ENCODE results near the gene FAM163B. TPM values are rescaled to one million over a fixed set of nuclear protein-coding genes. Genes with fewer than 3 reads are reported as not detected.

The FAM163B gene
- total and polyA plus RNA-seq, 8 donors, result 0.23 to 2.7 (median 1.7) TPM; not detected in 1

DNA sequence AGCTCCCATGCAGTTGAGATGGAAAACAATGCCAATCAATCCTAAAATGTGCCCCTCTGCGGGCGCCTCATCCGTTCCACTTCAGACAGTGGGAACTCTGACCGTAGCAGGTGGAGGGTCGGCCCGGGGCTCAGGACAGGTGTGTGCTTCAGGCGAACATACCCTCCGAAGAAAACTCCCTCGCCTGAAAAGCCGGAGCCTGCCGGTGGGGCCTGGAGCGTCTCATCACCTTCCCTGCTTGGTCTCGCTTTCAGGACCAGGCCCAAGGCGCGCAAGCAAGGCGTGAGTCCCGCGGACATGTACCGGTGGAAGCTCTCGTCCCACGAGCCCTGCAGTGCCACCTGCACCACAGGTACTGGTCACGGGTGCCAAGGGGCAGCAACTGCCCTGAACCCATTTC lies 48.2 kb downstream of the FAM163B start:
- no peak for ATAC-seq
- peaks cover 31 to 42% of the 10 kb centered on the region in 2 donors for H3K4me1 ChIP-seq
- intact Hi-C loops (cut with DNase I), result no loop called here

GRCh38 chr9:133560311-133560710 lies 48.9 kb downstream of the FAM163B start:
- H3K36me3 ChIP-seq, result no peaks in the 10 kb centered on the region
- TF ChIP-seq, protein P1, sequence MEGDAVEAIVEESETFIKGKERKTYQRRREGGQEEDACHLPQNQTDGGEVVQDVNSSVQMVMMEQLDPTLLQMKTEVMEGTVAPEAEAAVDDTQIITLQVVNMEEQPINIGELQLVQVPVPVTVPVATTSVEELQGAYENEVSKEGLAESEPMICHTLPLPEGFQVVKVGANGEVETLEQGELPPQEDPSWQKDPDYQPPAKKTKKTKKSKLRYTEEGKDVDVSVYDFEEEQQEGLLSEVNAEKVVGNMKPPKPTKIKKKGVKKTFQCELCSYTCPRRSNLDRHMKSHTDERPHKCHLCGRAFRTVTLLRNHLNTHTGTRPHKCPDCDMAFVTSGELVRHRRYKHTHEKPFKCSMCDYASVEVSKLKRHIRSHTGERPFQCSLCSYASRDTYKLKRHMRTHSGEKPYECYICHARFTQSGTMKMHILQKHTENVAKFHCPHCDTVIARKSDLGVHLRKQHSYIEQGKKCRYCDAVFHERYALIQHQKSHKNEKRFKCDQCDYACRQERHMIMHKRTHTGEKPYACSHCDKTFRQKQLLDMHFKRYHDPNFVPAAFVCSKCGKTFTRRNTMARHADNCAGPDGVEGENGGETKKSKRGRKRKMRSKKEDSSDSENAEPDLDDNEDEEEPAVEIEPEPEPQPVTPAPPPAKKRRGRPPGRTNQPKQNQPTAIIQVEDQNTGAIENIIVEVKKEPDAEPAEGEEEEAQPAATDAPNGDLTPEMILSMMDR (IDR thresholded peaks at IDR 0.05), result no peak
- ATAC-seq, result peak; percentile 7
- intact Hi-C loops (cut with DNase I), result no loop called here
- DNase-seq, result no peak
- H3K27me3 ChIP-seq, result no peaks in the 10 kb centered on the region
- no peak overlapping the region for H3K4me3 ChIP-seq
- peaks cover 31 to 42% of the 10 kb centered on the region in 2 donors for H3K4me1 ChIP-seq
- no peaks in the 10 kb centered on the region for H3K9me3 ChIP-seq
- no peak overlapping the region for H3K27ac ChIP-seq

More for the DNA sequence above, 48.2 kb downstream of the FAM163B start:
- Histone ChIP-seq H3K4me3 (no peak overlapping the region), H3K36me3 (no peaks in the 10 kb centered on the region), H3K27me3 (no peaks in the 10 kb centered on the region), H3K9me3 (no peaks in the 10 kb centered on the region), H3K27ac (no peak overlapping the region)
- TF ChIP-seq, protein P1 (IDR thresholded peaks at IDR 0.05), result no peak
- no peak for DNase-seq

- H3K27ac ChIP-seq, result peak overlapping the region; percentile 29 to 78
These were observed 50.7 kb downstream of the FAM163B start for GRCh38 chr9:133558191-133559126.

DNA sequence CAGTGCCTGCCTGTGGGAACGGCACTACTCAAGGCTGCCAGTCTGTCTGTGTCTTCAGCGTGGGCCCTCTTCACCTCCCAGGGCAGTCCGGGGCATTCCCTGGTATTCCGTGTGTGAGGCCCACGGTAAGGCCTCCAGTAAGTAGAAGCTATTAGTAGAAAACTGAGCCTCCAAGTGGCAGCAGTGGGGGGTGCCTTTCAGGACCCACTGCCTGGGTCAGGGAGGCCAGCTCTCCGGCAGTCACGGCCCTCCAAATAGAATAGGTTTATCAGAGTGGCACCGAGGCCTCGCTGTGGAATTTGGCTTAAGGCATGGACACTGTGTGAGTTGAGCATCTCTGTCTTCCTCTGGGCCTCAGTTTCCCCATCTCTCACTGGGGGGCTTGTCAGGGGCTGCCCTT lies 51.6 kb downstream of the FAM163B start:
- TF ChIP-seq, protein P1 (IDR thresholded peaks at IDR 0.05), result no peak
- Histone ChIP-seq H3K4me3 (no peak overlapping the region), H3K36me3 (peaks cover 0 to 4% of the 10 kb centered on the region in 2 donors), H3K9me3 (no peaks in the 10 kb centered on the region), H3K27ac (no peak overlapping the region), H3K27me3 (no peaks in the 10 kb centered on the region), H3K4me1 (peaks cover 25 to 34% of the 10 kb centered on the region in 2 donors)
- DNase-seq, result no peak
- intact Hi-C loops (cut with DNase I), result no loop called here
- no peak for ATAC-seq

More at GRCh38 chr9:133558191-133559126, 50.7 kb downstream of the FAM163B start:
- intact Hi-C loops (cut with DNase I), result no loop called here
- TF ChIP-seq, protein P1 (IDR thresholded peaks at IDR 0.05), result no peak
- H3K36me3 ChIP-seq, result peaks cover 0 to 4% of the 10 kb centered on the region in 2 donors
- H3K27me3 ChIP-seq, result no peaks in the 10 kb centered on the region
- H3K4me3 ChIP-seq, result no peak overlapping the region
- no peaks in the 10 kb centered on the region for H3K9me3 ChIP-seq
- peaks cover 31 to 41% of the 10 kb centered on the region in 2 donors for H3K4me1 ChIP-seq
- ATAC-seq, result peak; percentile 71
- peak in 3 of 4 donors; percentile 53 to 75 (median 54) for DNase-seq

DNA sequence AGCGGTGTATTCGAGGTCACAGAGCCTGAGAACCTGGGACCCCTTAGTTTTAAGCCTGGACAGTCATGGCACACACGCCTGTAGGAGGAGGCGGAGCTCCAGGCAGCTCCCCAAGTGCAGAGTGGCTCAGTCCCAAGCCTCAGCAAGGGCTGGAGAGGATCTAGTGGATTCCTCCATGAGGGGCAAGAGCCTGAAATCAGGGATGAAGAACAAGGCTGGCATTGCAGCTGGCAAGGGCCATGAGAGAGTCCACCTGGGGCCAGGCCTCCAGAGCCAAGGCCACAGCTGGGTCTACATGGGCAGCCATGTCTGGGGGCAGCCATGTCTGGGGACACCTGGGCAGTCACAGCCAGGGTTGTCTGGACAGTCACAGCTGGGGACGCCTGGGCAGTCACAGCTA lies 52.8 kb downstream of the FAM163B start:
- DNase-seq (no peak), ATAC-seq (no peak)
- Histone ChIP-seq H3K9me3 (no peaks in the 10 kb centered on the region), H3K27me3 (no peaks in the 10 kb centered on the region), H3K4me3 (no peak overlapping the region), H3K36me3 (peaks cover 0 to 4% of the 10 kb centered on the region in 2 donors), H3K27ac (no peak overlapping the region), H3K4me1 (peaks cover 25 to 34% of the 10 kb centered on the region in 2 donors)
- intact Hi-C loops (cut with DNase I), result no loop called here
- TF ChIP-seq, protein P1 (IDR thresholded peaks at IDR 0.05), result no peak

All from left lung (tissue), 10 donors.